ENCODE measurements around the gene GPR84.

- TF ChIP-seq CTCF (IDR thresholded peaks at IDR 0.05) (peak in 5 of 7 experiments; percentile 44 to 93 (median 66)), POLR2A (IDR thresholded peaks at IDR 0.05) (no peak), EP300 (IDR thresholded peaks at IDR 0.05) (no peak)
These were observed 3.4 kb downstream of the GPR84 start for GRCh38 chr12:54360717-54361456.
